ENCODE data around the gene RELT.
A peak's percentile ranks its signal among the peaks of the same experiment; 100 is the strongest.

Gene RELT

DNA sequence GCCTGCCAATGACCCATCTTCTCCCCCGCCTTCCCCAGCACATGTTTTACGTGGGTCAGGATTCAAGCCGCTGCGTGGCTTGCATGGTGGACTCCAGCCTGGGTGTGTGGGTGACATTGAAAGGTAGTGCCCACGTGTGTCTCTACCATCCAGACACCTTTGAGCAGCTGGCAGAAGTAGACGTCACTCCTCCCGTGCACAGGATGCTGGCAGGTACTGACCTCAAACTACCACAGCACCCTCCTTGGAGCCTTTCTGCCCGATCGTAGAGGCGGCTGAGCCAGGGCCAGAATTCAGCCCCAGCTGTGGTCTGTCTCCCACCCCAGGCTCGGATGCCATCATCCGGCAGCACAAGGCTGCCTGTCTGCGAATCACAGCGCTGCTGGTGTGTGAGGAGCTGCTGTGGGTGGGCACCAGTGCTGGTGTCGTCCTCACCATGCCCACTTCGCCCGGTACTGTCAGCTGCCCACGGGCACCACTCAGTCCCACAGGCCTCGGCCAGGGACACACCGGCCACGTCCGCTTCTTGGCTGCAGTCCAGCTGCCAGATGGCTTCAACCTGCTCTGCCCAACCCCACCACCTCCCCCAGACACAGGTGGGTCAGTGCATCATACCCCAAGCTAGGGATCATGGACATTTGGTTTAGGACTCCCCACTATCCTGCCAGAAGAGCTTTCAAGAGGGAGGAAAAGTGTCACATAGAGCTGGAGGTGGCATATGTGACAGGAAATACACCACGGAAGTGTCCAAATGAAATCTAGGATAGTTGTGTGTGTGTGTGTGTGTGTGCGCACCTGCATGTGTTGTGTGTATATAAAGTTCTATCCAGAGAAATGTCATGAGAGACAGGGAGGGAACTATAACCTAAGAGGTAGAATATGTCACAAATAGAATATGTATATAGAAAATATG, 10.6 kb upstream of the RELT start:
- peak overlapping the region; percentile 23 for H3K27ac ChIP-seq (ENCODE audit: low read depth, low read length)
- H2AFZ ChIP-seq (ENCODE audit: low read depth, low read length, severe bottlenecking): peak overlapping the region; percentile 16
- H3K9me3 ChIP-seq (ENCODE audit: insufficient read depth, low read length): no peaks in the 10 kb centered on the region
- no peaks in the 10 kb centered on the region for H3K79me2 ChIP-seq (ENCODE audit: insufficient read depth, low read length)
- no peaks in the 10 kb centered on the region for H3F3A ChIP-seq (ENCODE audit: insufficient read depth)
- H3K4me2 ChIP-seq (ENCODE audit: low read depth, low read length, poor library complexity, severe bottlenecking): peak overlapping the region; percentile 27
- no peaks in the 10 kb centered on the region for H3K27me3 ChIP-seq (ENCODE audit: low read length)
- TF ChIP-seq, protein P1, sequence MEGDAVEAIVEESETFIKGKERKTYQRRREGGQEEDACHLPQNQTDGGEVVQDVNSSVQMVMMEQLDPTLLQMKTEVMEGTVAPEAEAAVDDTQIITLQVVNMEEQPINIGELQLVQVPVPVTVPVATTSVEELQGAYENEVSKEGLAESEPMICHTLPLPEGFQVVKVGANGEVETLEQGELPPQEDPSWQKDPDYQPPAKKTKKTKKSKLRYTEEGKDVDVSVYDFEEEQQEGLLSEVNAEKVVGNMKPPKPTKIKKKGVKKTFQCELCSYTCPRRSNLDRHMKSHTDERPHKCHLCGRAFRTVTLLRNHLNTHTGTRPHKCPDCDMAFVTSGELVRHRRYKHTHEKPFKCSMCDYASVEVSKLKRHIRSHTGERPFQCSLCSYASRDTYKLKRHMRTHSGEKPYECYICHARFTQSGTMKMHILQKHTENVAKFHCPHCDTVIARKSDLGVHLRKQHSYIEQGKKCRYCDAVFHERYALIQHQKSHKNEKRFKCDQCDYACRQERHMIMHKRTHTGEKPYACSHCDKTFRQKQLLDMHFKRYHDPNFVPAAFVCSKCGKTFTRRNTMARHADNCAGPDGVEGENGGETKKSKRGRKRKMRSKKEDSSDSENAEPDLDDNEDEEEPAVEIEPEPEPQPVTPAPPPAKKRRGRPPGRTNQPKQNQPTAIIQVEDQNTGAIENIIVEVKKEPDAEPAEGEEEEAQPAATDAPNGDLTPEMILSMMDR (IDR thresholded peaks at IDR 0.05; ENCODE audit: insufficient read depth, low read length, poor library complexity, severe bottlenecking): no peak
- TF ChIP-seq EZH2phosphoT487 (conservative IDR thresholded peaks at IDR 0.05; ENCODE audit: low read length): no peak
- H3K9me2 ChIP-seq (replicated peaks; ENCODE audit: insufficient read depth, low read length): no peaks in the 10 kb centered on the region
- no peaks in the 10 kb centered on the region for H4K20me1 ChIP-seq (ENCODE audit: low read depth, low read length)
- no peak overlapping the region for H3K4me3 ChIP-seq (ENCODE audit: insufficient read depth, low read length, poor library complexity, severe bottlenecking)
- no peak overlapping the region; the same call in 1 of the 2 replicates for H3K9ac ChIP-seq (ENCODE audit: low read length)
- H3K36me3 ChIP-seq (ENCODE audit: low read length): no peaks in the 10 kb centered on the region

DNA sequence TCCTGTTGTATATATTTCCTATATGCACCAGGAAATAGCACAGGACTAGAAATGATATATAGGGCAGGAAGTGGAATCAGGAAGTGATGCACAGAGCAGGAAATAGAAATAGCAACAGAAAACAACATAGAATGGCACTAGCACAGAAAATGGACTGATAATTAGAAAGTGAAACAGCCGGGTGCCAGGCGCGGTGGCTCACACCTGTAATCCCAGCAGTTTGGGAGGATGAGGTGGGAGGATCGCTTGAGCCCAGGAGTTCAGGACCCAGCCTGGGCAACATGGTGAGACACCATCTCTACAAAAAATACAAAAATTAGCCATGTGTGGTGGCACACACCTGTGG, 10.0 kb upstream of the RELT start:
- Histone ChIP-seq H3K4me3 (ENCODE audit: insufficient read depth, low read length, poor library complexity, severe bottlenecking) (no peak overlapping the region), H2AFZ (ENCODE audit: low read depth, low read length, severe bottlenecking) (peak overlapping the region; percentile 16), H3K27ac (ENCODE audit: low read depth, low read length) (peak overlapping the region; percentile 23), H3F3A (ENCODE audit: insufficient read depth) (no peaks in the 10 kb centered on the region), H3K4me2 (ENCODE audit: low read depth, low read length, poor library complexity, severe bottlenecking) (peak overlapping the region; percentile 27), H3K36me3 (ENCODE audit: low read length) (no peaks in the 10 kb centered on the region), H3K9me3 (ENCODE audit: insufficient read depth, low read length) (no peaks in the 10 kb centered on the region), H3K27me3 (ENCODE audit: low read length) (no peaks in the 10 kb centered on the region), H3K9ac (ENCODE audit: low read length) (no peak overlapping the region), H4K20me1 (ENCODE audit: low read depth, low read length) (no peaks in the 10 kb centered on the region), H3K79me2 (ENCODE audit: insufficient read depth, low read length) (no peaks in the 10 kb centered on the region), H3K9me2 (replicated peaks; ENCODE audit: insufficient read depth, low read length) (no peaks in the 10 kb centered on the region)
- TF ChIP-seq, protein P1 (IDR thresholded peaks at IDR 0.05; ENCODE audit: insufficient read depth, low read length, poor library complexity, severe bottlenecking): no peak
- no peak for TF ChIP-seq EZH2phosphoT487 (conservative IDR thresholded peaks at IDR 0.05; ENCODE audit: low read length)

DNA sequence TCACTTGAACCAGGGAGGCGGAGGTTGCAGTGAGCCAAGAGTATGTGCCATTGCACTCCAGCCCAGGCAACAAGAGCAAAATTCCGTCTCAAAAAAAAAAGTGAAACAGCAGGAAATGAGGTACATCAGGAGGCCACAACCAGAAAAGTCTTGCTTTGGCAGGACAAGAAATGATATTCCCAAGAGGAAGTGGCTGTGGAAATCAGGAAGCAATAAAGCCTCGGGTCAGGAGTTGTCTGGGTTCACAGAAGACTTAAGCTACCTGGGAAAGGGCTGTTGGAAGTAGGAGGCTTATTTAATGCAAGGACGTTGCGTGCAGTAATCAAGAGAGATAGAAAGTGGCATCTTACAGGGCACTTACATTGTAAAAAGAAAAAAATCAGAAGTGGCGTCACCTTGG, 9.2 kb upstream of the RELT start:
- Histone ChIP-seq H3K4me2 (ENCODE audit: low read depth, low read length, poor library complexity, severe bottlenecking) (no peak overlapping the region), H3K4me3 (ENCODE audit: insufficient read depth, low read length, poor library complexity, severe bottlenecking) (no peak overlapping the region), H3F3A (ENCODE audit: insufficient read depth) (no peaks in the 10 kb centered on the region), H2AFZ (ENCODE audit: low read depth, low read length, severe bottlenecking) (no peak overlapping the region), H3K27me3 (ENCODE audit: low read length) (no peaks in the 10 kb centered on the region), H3K9me2 (replicated peaks; ENCODE audit: insufficient read depth, low read length) (no peaks in the 10 kb centered on the region), H4K20me1 (ENCODE audit: low read depth, low read length) (no peaks in the 10 kb centered on the region), H3K79me2 (ENCODE audit: insufficient read depth, low read length) (no peaks in the 10 kb centered on the region), H3K9me3 (ENCODE audit: insufficient read depth, low read length) (no peaks in the 10 kb centered on the region), H3K9ac (ENCODE audit: low read length) (no peak overlapping the region), H3K27ac (ENCODE audit: low read depth, low read length) (no peak overlapping the region), H3K36me3 (ENCODE audit: low read length) (no peaks in the 10 kb centered on the region)
- TF ChIP-seq, protein P1 (IDR thresholded peaks at IDR 0.05; ENCODE audit: insufficient read depth, low read length, poor library complexity, severe bottlenecking): no peak
- no peak for TF ChIP-seq EZH2phosphoT487 (conservative IDR thresholded peaks at IDR 0.05; ENCODE audit: low read length)
